Measurements from ENCODE around the gene GOLPH3L. TPM values are rescaled to one million over a fixed set of nuclear protein-coding genes. Genes with fewer than 3 reads are reported as not detected.
"Not testable (repeated sequence)": the region's sequence is repeated elsewhere in the genome, so short reads cannot be mapped to it uniquely, and the experiment has no call there.

GOLPH3L gene
- total RNA-seq, 1 donor from 2014 or later, result 29.3 TPM

DNA sequence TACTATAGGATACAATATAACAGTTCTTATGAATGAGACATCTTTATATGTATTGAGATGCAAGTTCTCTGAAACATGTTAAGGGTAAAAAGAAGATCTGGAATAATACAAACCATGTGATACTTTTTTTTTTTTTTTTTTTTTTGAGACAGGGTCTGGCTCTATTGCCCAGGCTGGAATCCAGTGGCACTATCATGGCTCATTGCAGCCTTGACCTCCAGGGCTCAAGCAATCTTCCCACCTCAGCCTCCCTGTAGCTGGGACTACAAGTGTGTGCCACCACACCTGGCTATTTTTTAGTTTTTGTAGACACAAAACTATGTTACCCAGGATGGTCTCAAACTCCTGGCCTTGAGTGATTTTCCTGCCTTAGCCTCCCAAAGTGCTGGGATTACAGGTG lies 95.4 kb downstream of the GOLPH3L start:
- TF ChIP-seq EZH2 (IDR thresholded peaks at IDR 0.05) (no peak), EZH2phosphoT487 (IDR thresholded peaks at IDR 0.05) (no peak)
- TF ChIP-seq, protein P1, sequence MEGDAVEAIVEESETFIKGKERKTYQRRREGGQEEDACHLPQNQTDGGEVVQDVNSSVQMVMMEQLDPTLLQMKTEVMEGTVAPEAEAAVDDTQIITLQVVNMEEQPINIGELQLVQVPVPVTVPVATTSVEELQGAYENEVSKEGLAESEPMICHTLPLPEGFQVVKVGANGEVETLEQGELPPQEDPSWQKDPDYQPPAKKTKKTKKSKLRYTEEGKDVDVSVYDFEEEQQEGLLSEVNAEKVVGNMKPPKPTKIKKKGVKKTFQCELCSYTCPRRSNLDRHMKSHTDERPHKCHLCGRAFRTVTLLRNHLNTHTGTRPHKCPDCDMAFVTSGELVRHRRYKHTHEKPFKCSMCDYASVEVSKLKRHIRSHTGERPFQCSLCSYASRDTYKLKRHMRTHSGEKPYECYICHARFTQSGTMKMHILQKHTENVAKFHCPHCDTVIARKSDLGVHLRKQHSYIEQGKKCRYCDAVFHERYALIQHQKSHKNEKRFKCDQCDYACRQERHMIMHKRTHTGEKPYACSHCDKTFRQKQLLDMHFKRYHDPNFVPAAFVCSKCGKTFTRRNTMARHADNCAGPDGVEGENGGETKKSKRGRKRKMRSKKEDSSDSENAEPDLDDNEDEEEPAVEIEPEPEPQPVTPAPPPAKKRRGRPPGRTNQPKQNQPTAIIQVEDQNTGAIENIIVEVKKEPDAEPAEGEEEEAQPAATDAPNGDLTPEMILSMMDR (IDR thresholded peaks at IDR 0.05), result no peak
- H3K27ac Mint-ChIP-seq, result no peak overlapping the region
- no peak overlapping the region for H3K4me3 Mint-ChIP-seq
- H4K20me1 ChIP-seq (ENCODE audit: low read depth), result no peaks in the 10 kb centered on the region
- H3K36me3 ChIP-seq, result no peaks in the 10 kb centered on the region
- no peaks in the 10 kb centered on the region for H3K27me3 Mint-ChIP-seq (ENCODE audit: insufficient read depth, low read depth)
- peaks cover 18% of the 10 kb centered on the region for H3K4me1 ChIP-seq
- no peaks in the 10 kb centered on the region for H3K79me2 ChIP-seq (ENCODE audit: low read depth)
- no peak overlapping the region for H3K4me3 ChIP-seq
- no peak for DNase-seq (ENCODE audit: low spot score)
- no peaks in the 10 kb centered on the region for H3K9me3 Mint-ChIP-seq
- H3K9ac ChIP-seq, result no peak overlapping the region
- no peak overlapping the region for H3K27ac ChIP-seq
- peaks cover 20% of the 10 kb centered on the region for H3K4me1 Mint-ChIP-seq
- no peak overlapping the region for H2AFZ ChIP-seq (replicated peaks)
- peaks cover 23% of the 10 kb centered on the region for H3K36me3 Mint-ChIP-seq
- H3K4me2 ChIP-seq, result no peak overlapping the region
- H3K9me3 ChIP-seq (ENCODE audit: low read depth), result no peaks in the 10 kb centered on the region
- H3F3A ChIP-seq (ENCODE audit: low read depth), result peaks cover 32% of the 10 kb centered on the region
- no peaks in the 10 kb centered on the region for H3K27me3 ChIP-seq

DNA sequence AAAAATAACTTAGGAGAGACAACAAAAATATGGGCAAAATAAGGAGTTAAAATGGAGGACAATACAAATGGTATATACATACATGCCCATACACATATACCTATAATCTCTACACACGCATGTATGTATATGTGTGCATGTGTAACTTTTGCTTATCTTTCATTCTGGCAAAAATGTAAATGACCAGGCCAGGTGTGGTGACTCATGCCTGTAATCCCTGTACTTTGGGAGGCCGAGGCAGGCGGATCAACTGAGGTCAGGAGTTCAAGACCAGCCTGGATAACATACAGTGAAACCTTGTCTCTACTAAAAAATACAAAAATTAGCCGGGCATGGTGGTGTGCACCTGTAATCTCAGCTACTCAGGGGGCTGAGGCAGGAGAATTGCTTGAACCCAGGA lies 98.6 kb downstream of the GOLPH3L start:
- not testable (repeated sequence) for H3K9me3 Mint-ChIP-seq; H3K4me3 ChIP-seq; H3K27me3 Mint-ChIP-seq (ENCODE audit: insufficient read depth, low read depth); H2AFZ ChIP-seq (replicated peaks); H4K20me1 ChIP-seq (ENCODE audit: low read depth); DNase-seq (ENCODE audit: low spot score); H3K4me1 ChIP-seq; H3K9me3 ChIP-seq (ENCODE audit: low read depth); H3K27ac Mint-ChIP-seq; H3K4me3 Mint-ChIP-seq; H3K79me2 ChIP-seq (ENCODE audit: low read depth); H3K27me3 ChIP-seq; H3K27ac ChIP-seq; H3K9ac ChIP-seq; H3K4me2 ChIP-seq; H3K36me3 ChIP-seq
- peaks cover 25% of the 10 kb centered on the region for H3K36me3 Mint-ChIP-seq
- peaks cover 11% of the 10 kb centered on the region for H3F3A ChIP-seq (ENCODE audit: low read depth)
- H3K4me1 Mint-ChIP-seq, result peaks cover 14% of the 10 kb centered on the region

DNA sequence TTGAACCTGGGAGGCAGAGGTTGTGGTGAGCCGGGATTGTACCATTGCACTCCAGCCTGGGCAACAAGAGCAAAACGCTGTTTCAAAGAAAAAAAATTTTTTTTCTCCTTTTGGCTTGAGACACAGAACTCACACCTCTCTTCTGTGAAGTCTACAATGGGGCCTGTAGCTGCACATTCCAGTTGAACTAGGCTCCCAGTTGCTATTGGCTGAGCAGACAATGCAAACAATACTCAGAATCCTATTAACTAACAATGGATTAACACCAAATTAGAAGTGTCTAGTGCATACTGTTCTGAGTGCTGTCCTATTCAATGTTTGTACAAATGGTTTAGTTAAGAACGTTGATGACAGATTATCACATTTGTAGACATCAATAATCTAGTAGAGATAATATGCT lies 100.0 kb downstream of the GOLPH3L start:
- Mint-ChIP-seq H3K36me3 (peaks cover 24% of the 10 kb centered on the region), H3K27me3 (ENCODE audit: insufficient read depth, low read depth) (peaks cover 4% of the 10 kb centered on the region), H3K9me3 (peaks cover 8% of the 10 kb centered on the region), H3K4me3 (no peak overlapping the region), H3K4me1 (peaks cover 12% of the 10 kb centered on the region), H3K27ac (no peak overlapping the region)
- Histone ChIP-seq H3K36me3 (no peaks in the 10 kb centered on the region), H3K4me1 (no peaks in the 10 kb centered on the region), H3K4me3 (no peak overlapping the region), H3K27me3 (no peaks in the 10 kb centered on the region), H3F3A (ENCODE audit: low read depth) (peaks cover 11% of the 10 kb centered on the region), H3K9me3 (ENCODE audit: low read depth) (no peaks in the 10 kb centered on the region), H3K9ac (no peak overlapping the region), H2AFZ (replicated peaks) (no peak overlapping the region), H4K20me1 (ENCODE audit: low read depth) (no peaks in the 10 kb centered on the region), H3K27ac (no peak overlapping the region), H3K4me2 (no peak overlapping the region), H3K79me2 (ENCODE audit: low read depth) (no peaks in the 10 kb centered on the region)
- TF ChIP-seq EZH2 (IDR thresholded peaks at IDR 0.05), result no peak
- TF ChIP-seq, protein P1 (IDR thresholded peaks at IDR 0.05), result no peak
- TF ChIP-seq EZH2phosphoT487 (IDR thresholded peaks at IDR 0.05), result no peak
- DNase-seq (ENCODE audit: low spot score), result peak; percentile 37

Small RNA genes lying within 50 kb of the gene (small RNA-seq; reads per million reads assigned to genes)
- not detected for gene RF00015
- not detected for gene RF00561
- gene RNU6-1042P, result not detected

Other genes with a start within 250 kb of the GOLPH3L start
- 29.6 and 29.8 TPM in 2 replicates for gene TARS2, start 209.7 kb downstream of the GOLPH3L start, total RNA-seq (ENCODE audit: low replicate concordance)
- gene ECM1, start 189.0 kb downstream of the GOLPH3L start, total RNA-seq (ENCODE audit: low replicate concordance), result 0.30 and 0.65 TPM in 2 replicates
- 0.96 TPM in 1 of 2 replicates, not detected in the other for gene FALEC, start 181.4 kb downstream of the GOLPH3L start, total RNA-seq (ENCODE audit: low replicate concordance)
- not detected in 2 replicates for gene ADAMTSL4, start 147.7 kb downstream of the GOLPH3L start, total RNA-seq (ENCODE audit: low replicate concordance)
- gene MCL1, start 117.5 kb downstream of the GOLPH3L start, total RNA-seq (ENCODE audit: low replicate concordance), result 202 and 232 TPM in 2 replicates
- 133 and 201 TPM in 2 replicates for gene ENSA, start 67.5 kb downstream of the GOLPH3L start, total RNA-seq (ENCODE audit: low replicate concordance)
- gene HORMAD1, start 23.7 kb upstream of the GOLPH3L start, total RNA-seq (ENCODE audit: low replicate concordance), result not detected in 2 replicates
- gene CTSS, start 68.6 kb upstream of the GOLPH3L start, total RNA-seq (ENCODE audit: low replicate concordance), result 0.06 TPM in 1 of 2 replicates, not detected in the other
- gene CTSK, start 111.1 kb upstream of the GOLPH3L start, total RNA-seq (ENCODE audit: low replicate concordance), result 3.9 and 6.7 TPM in 2 replicates
- 34.9 and 39.0 TPM in 2 replicates for gene ARNT, start 179.4 kb upstream of the GOLPH3L start, total RNA-seq (ENCODE audit: low replicate concordance)
- gene CTXND2, start 190.0 kb upstream of the GOLPH3L start, total RNA-seq (ENCODE audit: low replicate concordance), result not detected in 2 replicates
- 63.4 and 79.5 TPM in 2 replicates for gene SETDB1, start 229.2 kb upstream of the GOLPH3L start, total RNA-seq (ENCODE audit: low replicate concordance)

Data from neural progenitor cell (in vitro differentiated cells).